Measurements from ENCODE around the gene CHCT1. TPM values are rescaled to one million over a fixed set of nuclear protein-coding genes. Genes with fewer than 3 reads are reported as not detected.

Gene CHCT1
- total and polyA plus RNA-seq, 2 of the 8 experiments (the other 6 are each of a cell fraction or from before 2014, with no cell fraction given): 0.06 TPM; not detected in 1

GRCh38 chr17:60403962-60404361 is 18.3 kb upstream of the CHCT1 start:
- no peaks in the 10 kb centered on the region for H3K79me2 ChIP-seq (ENCODE audit: control insufficient read depth in 1 of 2, insufficient read depth in 2 of 2, low read length in 2 of 2)
- no peak overlapping the region for H4K91ac ChIP-seq (replicated peaks; ENCODE audit: insufficient read length, low read length)
- H2BK12ac ChIP-seq (ENCODE audit: low read depth, low read length): no peak overlapping the region
- no peaks in the 10 kb centered on the region for H3K27me3 ChIP-seq (replicated peaks in 1 of 4; ENCODE audit: control insufficient read depth in 3 of 4, extremely low read depth in 1 of 4, insufficient read depth in 3 of 4, low read length in 3 of 4)
- no peaks in the 10 kb centered on the region for H3K9me3 ChIP-seq (ENCODE audit: insufficient read depth in 2 of 2, low read depth in 1 of 2, low read length in 1 of 2)
- no peak overlapping the region for H3K18ac ChIP-seq (ENCODE audit: extremely low read depth, low read length)
- H2AFZ ChIP-seq (ENCODE audit: low read length): no peak overlapping the region
- 82% methylated on average over 5 of the region's 6 CpGs; no CpG with 5 or more reads in 1 of the 2 experiments for WGBS, 2 experiments (ENCODE audit: extremely low coverage in 1 of 2, insufficient coverage in 1 of 2, insufficient read length in 1 of 2, insufficient replicate concordance in 2 of 2, low coverage in 1 of 2, low lambda C conversion rate in 2 of 2, missing lambda C conversion rate in 1 of 2)
- FAIRE-seq: no peak
- no peak overlapping the region for H3K27ac ChIP-seq (ENCODE audit: low read depth, low read length)
- no peak for DNase-seq (ENCODE audit: low read depth in 1 of 2, low spot score in 2 of 2)
- H3K4me2 ChIP-seq (ENCODE audit: insufficient read depth in 1 of 2, low read depth in 2 of 2, low read length in 2 of 2): no peak overlapping the region
- H3K23me2 ChIP-seq (ENCODE audit: low read depth, low read length): no peaks in the 10 kb centered on the region
- no peak overlapping the region for H2AK5ac ChIP-seq (ENCODE audit: low read depth, low read length)
- H3K4me3 ChIP-seq (ENCODE audit: extremely low read depth in 1 of 4, insufficient read depth in 2 of 4, low read depth in 3 of 4, low read length in 4 of 4): no peak overlapping the region
- H2BK120ac ChIP-seq (replicated peaks; ENCODE audit: low read depth, low read length): no peak overlapping the region
- no peaks in the 10 kb centered on the region for H3K4me1 ChIP-seq (replicated peaks in 1 of 4; ENCODE audit: control insufficient read depth in 3 of 4, insufficient read depth in 4 of 4, low read length in 3 of 4)
- CTCF ChIA-PET (ENCODE audit: partially characterized antibody): interaction anchor here (1.1 to 1.5 kb wide), 3 partner anchors 9 to 262 kb away, joined by 3 to 5 read pairs (median 3); partner anchors contain the start of gene CHCT1
- no peaks in the 10 kb centered on the region for H3K79me1 ChIP-seq (ENCODE audit: low read depth, low read length)
- POLR2A ChIA-PET (ENCODE audit: partially characterized antibody): no interaction called here
- no peak overlapping the region for H3K56ac ChIP-seq (replicated peaks; ENCODE audit: insufficient read length, low read depth, low read length)
- no peak overlapping the region for H4K5ac ChIP-seq (ENCODE audit: insufficient read length, low read depth, low read length)
- H4K20me1 ChIP-seq (replicated peaks in 1 of 2; ENCODE audit: control insufficient read depth in 1 of 2, insufficient read depth in 2 of 2, low read length in 2 of 2): no peaks in the 10 kb centered on the region
- no peak overlapping the region for H2BK15ac ChIP-seq (ENCODE audit: low read length)
- no peak overlapping the region for H3K14ac ChIP-seq (ENCODE audit: insufficient read length)
- no peak overlapping the region for H2BK5ac ChIP-seq (ENCODE audit: low read depth, low read length)
- H3K23ac ChIP-seq (ENCODE audit: insufficient read length): no peak overlapping the region
- no peak overlapping the region for H3K4ac ChIP-seq (replicated peaks; ENCODE audit: insufficient read length, low read depth, low read length)
- no peak overlapping the region for H3K9ac ChIP-seq (replicated peaks in 1 of 4; ENCODE audit: extremely low read depth in 1 of 4, low read depth in 3 of 4, low read length in 3 of 4)
- TF ChIP-seq, protein P1, sequence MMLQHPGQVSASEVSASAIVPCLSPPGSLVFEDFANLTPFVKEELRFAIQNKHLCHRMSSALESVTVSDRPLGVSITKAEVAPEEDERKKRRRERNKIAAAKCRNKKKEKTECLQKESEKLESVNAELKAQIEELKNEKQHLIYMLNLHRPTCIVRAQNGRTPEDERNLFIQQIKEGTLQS (IDR thresholded peaks at IDR 0.05; ENCODE audit: insufficient read depth, low read depth, low read length): no peak
- TF ChIP-seq GTF2F1 (IDR thresholded peaks at IDR 0.05; ENCODE audit: borderline replicate concordance, low read depth, low read length) (no peak), KDM5A (IDR thresholded peaks at IDR 0.05; ENCODE audit: low read length) (no peak), POLR2A (IDR thresholded peaks at IDR 0.05; ENCODE audit: control extremely low read depth in 1 of 2, low read depth in 2 of 2, low read length in 2 of 2) (no peak), CHD1 (IDR thresholded peaks at IDR 0.05; ENCODE audit: low read depth, low read length) (no peak), TBP (IDR thresholded peaks at IDR 0.05; ENCODE audit: low read depth, low read length) (no peak), GABPA (IDR thresholded peaks at IDR 0.05; ENCODE audit: borderline replicate concordance, insufficient read depth, low read length) (no peak), CEBPB (IDR thresholded peaks at IDR 0.05; ENCODE audit: low read depth, low read length) (no peak), BRCA1 (IDR thresholded peaks at IDR 0.05; ENCODE audit: low read depth, low read length) (no peak), CBX8 (IDR thresholded peaks at IDR 0.05; ENCODE audit: borderline replicate concordance, low read depth, low read length) (no peak), POLR2AphosphoS5 (IDR thresholded peaks at IDR 0.05; ENCODE audit: low read depth, low read length) (no peak), SRF (IDR thresholded peaks at IDR 0.05; ENCODE audit: low read depth, low read length) (no peak), BCL11A (IDR thresholded peaks at IDR 0.05; ENCODE audit: low read depth in 2 of 2, low read length in 2 of 2) (no peak)
- no peak overlapping the region for H2BK20ac ChIP-seq (ENCODE audit: low read length)
- H3K36me3 ChIP-seq (ENCODE audit: control insufficient read depth in 2 of 4, insufficient read depth in 4 of 4, low read length in 3 of 4): no peaks in the 10 kb centered on the region
- H4K8ac ChIP-seq (ENCODE audit: extremely low read depth, insufficient read depth, low read length): no peak overlapping the region

Data from H1 (cell line).